ENCODE measurements around the gene ZNF473. TPM values are rescaled to one million over a fixed set of nuclear protein-coding genes. Genes with fewer than 3 reads are reported as not detected.

ZNF473 gene
- total RNA-seq, result 6.5 and 10.7 TPM in 2 replicates

GRCh38 chr19:50025794-50026549 lies at the start of gene ZNF473:
Gene ZNF473 (plus strand): TSS chr19:50026005. CDS start chr19:50031083, 5,078 bp downstream.

GRCh38 chr19:50025022-50025793 lies 597 bp upstream of the ZNF473 start, which contains the start of gene VRK3:
Gene VRK3 (minus strand): TSS chr19:50025372. CDS start chr19:50016162, 9,210 bp downstream.

Other genes starting within 250 kb of the ZNF473 start
- gene FUZ, start 212.7 kb upstream of the ZNF473 start, total RNA-seq, result 19.0 and 25.4 TPM in 2 replicates
- 17.6 and 20.6 TPM in 2 replicates for gene MED25, start 207.7 kb upstream of the ZNF473 start, total RNA-seq
- 44.5 and 60.0 TPM in 2 replicates for gene PTOV1, start 174.8 kb upstream of the ZNF473 start, total RNA-seq
- gene PNKP, start 158.4 kb upstream of the ZNF473 start, total RNA-seq, result 67.9 and 72.8 TPM in 2 replicates
- gene AKT1S1, start 148.7 kb upstream of the ZNF473 start, total RNA-seq, result 7.5 and 10.4 TPM in 2 replicates
- gene TBC1D17, start 148.3 kb upstream of the ZNF473 start, total RNA-seq, result 11.6 and 14.7 TPM in 2 replicates
- gene IL4I1, start 129.1 kb upstream of the ZNF473 start, total RNA-seq, result 1.2 and 1.3 TPM in 2 replicates
- gene ATF5, start 96.8 kb upstream of the ZNF473 start, total RNA-seq, result 5.1 and 7.9 TPM in 2 replicates
- 20.6 and 32.6 TPM in 2 replicates for gene NUP62, start 96.5 kb upstream of the ZNF473 start, total RNA-seq
- gene SIGLEC11, start 64.8 kb upstream of the ZNF473 start, total RNA-seq, result not detected in 2 replicates
- gene VRK3, start 633 bp upstream of the ZNF473 start, total RNA-seq, result 23.0 and 26.5 TPM in 2 replicates
- gene IZUMO2, start 137.3 kb downstream of the ZNF473 start, total RNA-seq, result not detected in 2 replicates
- gene MYH14, start 177.6 kb downstream of the ZNF473 start, total RNA-seq, result not detected in 2 replicates

Data from uterine smooth muscle cell (primary cell).